ENCODE results near the gene IFITM1.
"Not testable (repeated sequence)": the region's sequence is repeated elsewhere in the genome, so short reads cannot be mapped to it uniquely, and the experiment has no call there.

The IFITM1 gene

DNA sequence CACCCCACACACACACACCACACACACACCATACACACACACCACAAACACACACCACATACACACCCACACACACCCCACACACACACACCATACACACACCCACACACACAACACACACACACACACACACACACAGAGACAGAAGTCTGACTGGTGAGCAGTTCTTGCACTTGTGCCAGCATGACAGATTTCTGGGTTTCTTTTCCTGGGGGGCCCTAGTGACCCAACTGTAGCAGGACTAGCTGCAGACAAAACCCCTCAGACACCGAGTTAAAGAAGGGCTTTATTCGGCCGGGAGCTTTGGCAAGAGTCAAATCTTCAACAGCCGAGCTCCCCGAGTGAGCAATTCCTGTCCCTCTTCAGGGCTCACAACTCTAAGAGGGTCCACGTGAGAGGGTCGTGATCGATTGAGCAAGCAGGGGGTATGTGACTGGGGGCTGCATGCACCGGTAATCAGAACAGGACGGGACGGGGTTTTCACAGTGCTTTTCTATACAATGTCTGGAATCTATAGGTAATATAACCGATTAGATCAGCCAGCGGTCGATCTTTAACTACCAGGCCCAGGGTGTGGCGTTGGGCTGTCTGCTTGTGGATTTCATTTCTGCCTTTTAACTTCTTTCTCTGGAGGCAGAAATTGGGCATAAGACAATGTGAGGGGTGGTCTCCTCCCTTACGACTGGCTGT lies 36.3 kb downstream of the IFITM1 start:
- DNase-seq, result not testable (repeated sequence)

DNA sequence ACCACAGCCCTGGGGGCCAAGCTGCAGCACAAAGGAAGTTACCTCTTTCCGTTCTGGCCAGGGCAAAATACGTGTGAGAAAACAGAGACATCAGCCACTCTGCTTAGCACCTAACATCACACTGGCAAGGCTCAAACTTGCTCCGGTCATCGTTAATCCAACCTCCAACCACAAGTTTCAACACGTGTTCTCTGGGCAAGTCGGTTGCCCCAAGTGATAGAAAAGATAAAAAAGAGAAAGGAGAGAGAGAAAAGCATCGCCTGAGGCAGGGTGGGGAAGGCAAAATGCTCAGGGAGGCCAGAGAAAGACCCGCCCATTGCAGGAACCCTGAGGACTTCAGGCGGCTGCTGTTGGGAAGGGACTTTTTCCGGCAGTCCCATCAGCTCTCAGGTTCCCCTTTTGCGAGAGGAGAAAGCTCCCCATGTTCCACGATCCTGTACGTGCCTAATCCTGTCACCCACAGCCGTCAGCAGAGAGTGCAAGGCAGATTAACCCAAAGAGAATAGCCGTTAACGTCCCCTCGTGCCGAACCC lies 36.9 kb downstream of the IFITM1 start:
- DNase-seq, result no peak

- no peak for DNase-seq
These were observed 37.6 kb downstream of the IFITM1 start for GRCh38 chr11:351411-351810.

- DNase-seq, result no peak
These were observed 38.7 kb downstream of the IFITM1 start for GRCh38 chr11:352456-353031.

- no peak for DNase-seq
These were observed 39.5 kb downstream of the IFITM1 start for GRCh38 chr11:353179-353873.

DNA sequence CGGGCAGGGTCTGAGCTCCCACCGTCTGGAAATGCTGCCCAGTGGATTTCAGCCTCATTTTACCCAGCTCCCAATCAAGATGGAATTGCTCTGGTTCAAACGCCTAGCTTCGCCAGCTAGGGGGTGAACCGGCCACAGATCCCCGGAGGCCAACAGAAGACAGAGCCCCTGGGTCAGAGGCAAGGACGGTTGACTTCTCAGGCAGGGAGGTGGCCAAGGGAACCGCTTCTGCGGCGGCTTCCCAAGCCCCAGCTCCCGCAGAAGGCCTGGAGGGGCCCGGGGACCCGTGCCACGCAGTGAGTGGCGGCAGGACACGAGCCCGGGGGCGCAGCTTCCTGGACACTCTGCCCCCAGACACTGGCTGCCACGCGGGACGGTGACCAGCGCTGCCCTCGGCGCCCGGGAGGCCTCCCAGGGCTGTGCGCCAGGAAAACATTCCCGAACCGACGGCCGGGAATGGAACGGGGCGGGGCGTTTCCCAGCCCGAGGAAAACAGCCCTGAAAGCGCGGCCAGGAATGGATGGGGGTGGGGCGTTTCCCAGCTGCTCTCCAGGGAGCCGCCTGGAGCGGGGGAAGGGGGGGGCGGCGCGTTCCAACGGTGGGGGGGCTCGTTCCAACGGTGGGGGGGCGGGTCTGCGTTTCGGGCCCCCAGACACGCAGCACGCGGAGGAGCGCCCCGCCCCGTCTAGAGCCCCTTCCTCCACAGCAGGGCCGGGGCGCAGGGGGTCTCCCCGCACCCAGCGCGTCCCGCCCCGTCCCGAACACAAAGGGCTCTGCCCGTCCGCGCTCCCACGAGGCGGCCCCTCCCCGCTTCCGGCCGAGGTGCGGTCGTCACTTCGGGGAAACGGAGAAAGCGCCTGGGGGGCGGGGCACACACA lies 42.0 kb downstream of the IFITM1 start:
- DNase-seq, result peak; percentile 55

- no peak for DNase-seq
These were observed 42.8 kb downstream of the IFITM1 start for GRCh38 chr11:356610-357009.

GRCh38 chr11:357582-357981 lies 43.7 kb downstream of the IFITM1 start:
- no peak for DNase-seq

DNA sequence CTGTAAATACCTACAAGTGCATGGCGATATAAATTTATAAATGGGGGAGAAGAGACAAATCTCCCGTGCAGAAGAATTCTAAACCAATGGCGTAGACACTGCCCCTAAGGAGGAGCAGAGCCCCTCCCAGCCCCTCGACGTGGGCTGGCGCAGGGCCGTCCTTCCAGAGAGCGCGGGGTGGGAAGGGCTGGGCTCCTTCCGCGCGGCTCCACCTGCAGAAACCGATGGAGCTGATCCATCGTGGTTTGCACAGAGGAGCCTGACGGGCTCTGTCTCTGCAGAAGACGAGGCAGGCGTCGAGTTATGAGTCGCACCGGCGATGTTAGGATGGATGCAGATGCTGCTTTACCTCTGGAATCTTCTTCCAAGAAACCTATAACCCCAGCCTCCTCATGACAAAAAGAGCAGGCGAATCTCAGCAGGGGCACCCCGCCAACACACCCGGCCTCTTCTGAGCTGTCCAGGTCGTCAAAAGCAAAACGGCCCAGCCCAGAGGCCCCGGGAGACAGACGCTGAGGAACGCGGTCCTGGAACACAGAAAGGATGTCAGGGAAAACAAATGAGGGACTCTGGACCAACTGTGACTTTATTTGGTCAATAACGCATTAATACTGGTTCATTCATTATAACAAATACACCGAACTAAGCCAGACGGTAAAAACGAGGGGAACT lies 44.4 kb downstream of the IFITM1 start:
- DNase-seq, result no peak

DNA sequence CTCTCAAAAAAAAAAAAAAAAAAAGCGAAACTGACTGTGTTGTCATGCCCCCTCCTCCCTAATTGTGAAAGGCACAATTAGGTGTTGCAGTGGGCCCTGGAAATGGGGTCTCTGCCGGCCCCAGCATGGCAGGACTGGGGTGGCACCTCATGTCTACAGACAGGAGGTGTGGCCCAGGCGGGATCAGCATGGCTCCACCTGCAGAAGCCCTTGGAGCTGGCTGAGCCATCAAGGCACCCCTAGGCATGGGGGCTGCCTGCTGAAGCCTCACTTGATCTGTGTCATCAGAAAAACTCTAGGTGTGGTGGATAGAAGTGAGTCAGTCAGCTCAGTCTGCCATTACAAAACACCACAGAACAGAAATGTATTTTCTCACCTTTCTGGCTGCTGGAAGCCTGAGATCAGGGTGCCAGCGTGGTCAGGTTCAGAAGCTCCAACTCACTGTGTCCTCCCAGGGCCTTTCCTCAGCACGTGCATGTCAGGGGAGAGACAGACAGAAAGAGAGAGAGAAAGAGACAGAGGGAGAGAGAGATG lies 45.4 kb downstream of the IFITM1 start:
- DNase-seq, result no peak

- no peak for DNase-seq
These were observed 46.8 kb downstream of the IFITM1 start for GRCh38 chr11:360326-361280.

- DNase-seq, result no peak
These were observed 49.0 kb downstream of the IFITM1 start for GRCh38 chr11:362642-363442.

GRCh38 chr11:363443-363805 lies 49.6 kb downstream of the IFITM1 start:
- not testable (repeated sequence) for DNase-seq

DNA sequence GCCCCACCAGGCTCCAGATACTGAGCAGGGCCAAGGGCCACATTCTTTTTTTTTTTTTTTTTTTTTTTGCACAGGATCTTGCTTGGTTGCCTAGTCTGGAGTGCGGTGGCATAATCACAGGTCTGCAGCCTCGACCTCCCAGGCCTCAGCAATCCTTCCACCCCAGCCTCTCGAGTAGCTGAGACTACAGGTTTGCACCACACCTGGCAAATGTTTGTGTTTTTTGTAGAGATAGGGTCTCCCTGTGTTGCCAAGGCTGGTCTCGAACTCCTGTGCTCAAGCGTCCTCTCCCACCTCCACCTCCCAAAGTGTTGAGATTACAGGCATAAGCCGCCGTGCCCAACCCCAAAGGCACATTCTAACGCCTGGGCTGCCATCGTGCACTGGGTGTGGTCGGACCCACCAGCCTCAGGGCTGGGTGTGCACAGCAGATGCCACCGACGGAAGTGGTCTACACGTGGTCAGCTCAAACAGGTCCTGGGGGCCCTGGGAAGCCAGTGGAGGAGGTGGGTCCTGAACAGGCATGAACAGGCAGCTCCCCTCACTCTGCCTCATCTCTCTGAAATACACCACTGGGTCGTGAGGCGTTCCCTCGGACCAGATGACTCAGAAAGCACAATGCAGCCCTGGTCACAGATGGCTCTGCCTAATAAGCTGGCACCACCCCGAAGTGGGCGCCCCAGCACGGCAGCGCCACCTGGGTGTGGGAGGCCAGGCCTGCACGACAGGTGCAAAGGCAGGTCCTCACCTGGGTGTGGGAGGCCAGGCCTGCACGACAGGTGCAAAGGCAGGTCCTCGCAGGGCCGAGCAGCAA lies 50.3 kb downstream of the IFITM1 start:
- peak; percentile 57 for DNase-seq

All from NCI-H1694 (cell line).